Cardiac muscle cell (in vitro differentiated cells and primary cell): Measurements from ENCODE around the gene BCL7B. TPM values are rescaled to one million over a fixed set of nuclear protein-coding genes. Genes with fewer than 3 reads are reported as not detected.

Source experiments
- DNase-seq, 2 donors: peaks; one replicate each; pipeline versions ENCODE4 v3.0.0 to v3.0.0-alpha.2; 2010 to 2017; ENCODE audit warnings: low read depth in 1 of 2, low spot score in 1 of 2
- H3K27ac ChIP-seq: fragments of 200-600 bp; sonication (generic); 2 replicates; pipeline ENCODE4 v1.5.1; 2016
- H3K27me3 ChIP-seq: fragments of 200-600 bp; sonication (generic); 2 replicates; pipeline ENCODE4 v1.6.0; 2016; ENCODE audit warnings: control low read depth
- H3K36me3 ChIP-seq: fragments of 200-600 bp; sonication (generic); 2 replicates; pipeline ENCODE4 v1.5.1; 2016; ENCODE audit warnings: control low read depth
- H3K4me1 ChIP-seq: fragments of 200-600 bp; sonication (generic); 2 replicates; pipeline ENCODE4 v1.8.1; 2017; ENCODE audit warnings: low read depth, mild to moderate bottlenecking, mixed run types
- H3K4me3 ChIP-seq: fragments of 200-600 bp; sonication (generic); 2 replicates; pipeline ENCODE4 v1.5.1; 2016; ENCODE audit warnings: mild to moderate bottlenecking
- H3K9me3 ChIP-seq: fragments of 200-600 bp; sonication (generic); 2 replicates; pipeline ENCODE4 v1.5.1; 2017; ENCODE audit warnings: low read depth, mild to moderate bottlenecking, control low read depth
- polyA plus RNA-seq: library from polyadenylated mRNA; unstranded; fragments of >200 nt; fragmentation: Nextera tagmentation; extraction: Ambion mirVana; gene quantifications from 2 replicates; pipeline ENCODE4 v1.2.1, GENCODE V29; 2016
- total RNA-seq: library from RNA; depleted of rRNA; stranded (reverse); fragments of >200 nt; gene quantifications from 2 replicates; pipeline ENCODE4 v1.2.3, GENCODE V29; 2016
- TF ChIP-seq, protein P1 (sequence below): IDR thresholded peaks from 2 replicates; pipeline ENCODE4 v1.5.1; 2012; ENCODE audit warnings: low read depth, mild to moderate bottlenecking, low read length

BCL7B gene
- total RNA-seq: 34.4 and 36.7 TPM in 2 replicates
- polyA plus RNA-seq: 37.8 and 45.7 TPM in 2 replicates

DNA sequence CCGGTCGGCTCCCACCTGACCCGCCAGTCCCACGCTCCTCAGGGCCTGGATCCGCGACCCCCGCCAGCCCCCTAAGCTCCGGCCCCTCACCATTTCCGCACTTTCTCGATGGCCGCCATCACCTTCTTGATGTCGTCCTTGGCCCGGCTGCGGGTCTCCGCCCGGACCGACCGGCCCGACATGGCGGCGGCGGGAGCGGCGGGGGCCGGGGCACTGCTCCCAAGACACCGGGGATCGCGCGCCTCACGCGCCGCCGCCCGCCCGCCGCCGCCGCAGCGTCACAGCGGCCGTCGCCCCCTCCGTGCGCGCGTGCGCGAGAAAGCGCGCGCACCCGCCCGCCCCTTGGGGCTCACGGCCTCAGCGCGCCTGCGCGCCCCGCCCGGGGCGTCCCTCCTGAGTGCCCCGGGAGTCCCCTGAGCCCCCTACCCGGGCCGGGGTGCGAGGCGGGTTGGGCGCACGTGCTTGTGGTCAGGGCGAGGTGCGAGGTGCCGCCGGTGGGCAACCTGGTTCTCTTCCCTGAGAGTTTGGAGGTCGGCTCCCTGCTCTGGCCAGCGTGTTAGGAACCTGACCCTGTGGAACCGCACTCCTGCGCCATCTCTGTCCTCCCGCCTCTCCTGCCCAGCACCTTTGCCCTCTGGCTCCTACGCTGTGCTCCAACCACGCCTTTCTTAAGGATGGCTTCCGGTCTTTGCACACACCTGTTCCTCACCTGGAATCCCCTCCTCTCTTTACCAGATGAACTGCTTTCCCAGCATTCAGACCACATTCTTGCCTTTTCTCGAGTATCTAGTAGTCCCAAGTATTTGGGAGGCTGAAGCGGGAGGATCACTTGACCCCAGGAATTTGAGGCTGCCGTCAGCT lies at the start of gene BCL7B:
Gene BCL7B, minus strand, starts transcription at position 294 of the 861 bp plus-strand sequence. Its CDS starts 112 bp downstream, at position 182.
- Histone ChIP-seq H3K27me3 (no peaks in the 10 kb centered on the region), H3K9me3 (no peaks in the 10 kb centered on the region), H3K36me3 (no peaks in the 10 kb centered on the region), H3K4me3 (peak within 1 kb of the TSS; percentile 91), H3K4me1 (no peaks in the 10 kb centered on the region), H3K27ac (peak within 1 kb of the TSS; percentile 100)
- TF ChIP-seq, protein P1, sequence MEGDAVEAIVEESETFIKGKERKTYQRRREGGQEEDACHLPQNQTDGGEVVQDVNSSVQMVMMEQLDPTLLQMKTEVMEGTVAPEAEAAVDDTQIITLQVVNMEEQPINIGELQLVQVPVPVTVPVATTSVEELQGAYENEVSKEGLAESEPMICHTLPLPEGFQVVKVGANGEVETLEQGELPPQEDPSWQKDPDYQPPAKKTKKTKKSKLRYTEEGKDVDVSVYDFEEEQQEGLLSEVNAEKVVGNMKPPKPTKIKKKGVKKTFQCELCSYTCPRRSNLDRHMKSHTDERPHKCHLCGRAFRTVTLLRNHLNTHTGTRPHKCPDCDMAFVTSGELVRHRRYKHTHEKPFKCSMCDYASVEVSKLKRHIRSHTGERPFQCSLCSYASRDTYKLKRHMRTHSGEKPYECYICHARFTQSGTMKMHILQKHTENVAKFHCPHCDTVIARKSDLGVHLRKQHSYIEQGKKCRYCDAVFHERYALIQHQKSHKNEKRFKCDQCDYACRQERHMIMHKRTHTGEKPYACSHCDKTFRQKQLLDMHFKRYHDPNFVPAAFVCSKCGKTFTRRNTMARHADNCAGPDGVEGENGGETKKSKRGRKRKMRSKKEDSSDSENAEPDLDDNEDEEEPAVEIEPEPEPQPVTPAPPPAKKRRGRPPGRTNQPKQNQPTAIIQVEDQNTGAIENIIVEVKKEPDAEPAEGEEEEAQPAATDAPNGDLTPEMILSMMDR: no peak
- peak; percentile 67 to 80 for DNase-seq

DNA sequence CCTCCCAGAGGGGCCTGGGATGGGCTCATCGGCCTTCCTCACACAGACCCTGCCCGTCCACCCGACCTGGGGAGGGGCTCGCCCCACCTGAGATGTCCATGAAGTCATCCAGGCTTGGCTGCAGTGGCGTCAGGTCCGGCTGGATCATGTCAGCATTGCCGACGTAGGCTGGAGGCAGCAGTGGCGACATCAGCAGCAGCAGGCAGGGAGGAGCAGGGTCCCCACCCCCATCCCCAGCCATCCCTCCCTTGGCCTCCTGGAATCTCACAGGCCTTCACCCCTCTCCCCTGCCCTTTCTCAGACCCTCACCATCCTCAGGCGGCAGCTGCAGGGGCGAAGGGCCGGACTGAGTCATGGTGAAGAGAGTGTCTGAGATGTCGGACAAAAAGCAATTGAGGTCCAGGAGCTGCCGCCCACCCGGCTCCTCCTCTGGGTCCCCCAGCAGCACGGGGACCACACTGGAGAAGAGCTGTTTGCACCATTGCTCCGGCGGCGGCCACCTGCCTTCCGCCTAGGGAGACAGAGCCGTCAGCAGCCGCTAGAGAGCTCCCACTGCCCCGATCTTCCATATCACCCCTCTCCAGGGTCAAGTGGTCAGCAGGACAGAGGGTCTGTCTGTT lies 48.2 kb upstream of the BCL7B start:
- H3K9me3 ChIP-seq: no peaks in the 10 kb centered on the region
- H3K4me1 ChIP-seq: no peaks in the 10 kb centered on the region
- no peaks in the 10 kb centered on the region for H3K36me3 ChIP-seq
- no peak overlapping the region for H3K4me3 ChIP-seq
- H3K27ac ChIP-seq: no peak overlapping the region
- TF ChIP-seq, protein P1: no peak
- H3K27me3 ChIP-seq: no peaks in the 10 kb centered on the region
- peak in 1 of 2 donors; percentile 36 for DNase-seq

DNA sequence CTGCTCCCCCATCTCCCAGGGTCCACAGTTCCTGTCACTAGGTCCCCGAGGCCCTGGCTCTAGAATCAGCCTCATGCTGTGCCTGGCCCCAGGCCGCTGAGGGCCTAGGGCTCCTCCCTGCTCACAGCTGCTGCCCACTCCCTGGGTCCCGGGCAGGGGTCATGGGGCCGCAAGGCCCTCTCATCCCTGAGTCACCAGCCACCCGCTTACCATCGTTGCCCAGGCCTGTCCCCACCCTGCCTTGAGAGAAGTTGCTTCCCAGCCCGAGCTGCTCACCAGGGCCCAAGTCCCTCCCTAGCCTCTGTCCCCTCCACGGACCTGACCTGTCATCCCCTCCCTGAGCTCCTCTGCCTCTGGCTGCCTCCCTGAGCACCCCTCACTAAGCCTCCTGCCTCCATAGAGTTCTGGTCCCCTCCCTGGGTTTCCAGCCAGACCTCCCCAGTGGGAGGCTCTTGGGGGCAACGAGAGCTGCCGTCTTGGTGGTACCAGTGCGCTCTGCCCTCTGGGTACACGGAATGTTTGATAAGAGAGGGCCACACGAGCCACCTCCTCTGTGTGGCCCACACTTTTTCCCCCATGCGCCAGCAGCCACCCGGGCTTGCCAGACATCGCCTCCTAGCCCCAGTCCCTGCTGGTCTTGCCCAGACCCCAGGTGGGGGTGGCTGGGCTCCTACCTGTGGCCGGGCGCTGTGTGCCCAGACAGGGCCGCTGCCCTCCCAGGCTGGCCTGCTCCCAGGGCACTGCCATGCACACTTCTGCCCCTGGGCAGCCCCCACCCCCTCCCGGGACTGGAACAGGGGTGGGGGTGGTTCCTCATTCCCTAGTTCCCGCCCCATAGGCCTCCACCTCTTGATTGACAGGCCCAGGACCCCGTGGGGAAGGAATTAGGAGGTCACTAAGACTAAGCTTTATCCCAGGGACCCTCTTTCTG lies 45.5 kb upstream of the BCL7B start:
- Histone ChIP-seq H3K4me3 (no peak overlapping the region), H3K4me1 (no peaks in the 10 kb centered on the region), H3K27ac (no peak overlapping the region), H3K27me3 (no peaks in the 10 kb centered on the region), H3K9me3 (no peaks in the 10 kb centered on the region), H3K36me3 (no peaks in the 10 kb centered on the region)
- DNase-seq: no peak
- TF ChIP-seq, protein P1: no peak

DNA sequence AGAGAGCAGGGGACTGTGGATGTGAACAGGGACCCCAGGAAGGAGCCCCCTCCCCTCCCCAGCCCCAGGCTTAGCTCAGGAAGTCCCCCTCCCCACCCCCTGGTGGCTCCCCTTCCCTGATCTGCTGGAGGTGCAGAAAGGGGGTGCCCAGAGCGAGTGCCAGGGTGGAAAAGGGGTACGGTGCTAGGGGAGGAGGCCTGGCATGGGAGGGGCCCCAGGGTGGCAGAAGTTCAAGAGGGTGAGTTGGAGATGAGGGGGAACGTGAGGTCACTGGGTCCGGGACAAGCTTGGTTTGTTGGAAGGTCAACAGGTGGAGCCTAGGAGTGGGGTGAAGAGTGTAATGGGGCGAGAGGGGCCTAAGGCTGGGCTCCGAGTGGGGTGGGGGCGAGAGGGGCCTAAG lies 42.4 kb upstream of the BCL7B start:
- no peaks in the 10 kb centered on the region for H3K4me1 ChIP-seq
- H3K9me3 ChIP-seq: no peaks in the 10 kb centered on the region
- no peaks in the 10 kb centered on the region for H3K36me3 ChIP-seq
- TF ChIP-seq, protein P1: no peak
- no peaks in the 10 kb centered on the region for H3K27me3 ChIP-seq
- no peak overlapping the region for H3K27ac ChIP-seq
- DNase-seq: no peak
- no peak overlapping the region for H3K4me3 ChIP-seq

DNA sequence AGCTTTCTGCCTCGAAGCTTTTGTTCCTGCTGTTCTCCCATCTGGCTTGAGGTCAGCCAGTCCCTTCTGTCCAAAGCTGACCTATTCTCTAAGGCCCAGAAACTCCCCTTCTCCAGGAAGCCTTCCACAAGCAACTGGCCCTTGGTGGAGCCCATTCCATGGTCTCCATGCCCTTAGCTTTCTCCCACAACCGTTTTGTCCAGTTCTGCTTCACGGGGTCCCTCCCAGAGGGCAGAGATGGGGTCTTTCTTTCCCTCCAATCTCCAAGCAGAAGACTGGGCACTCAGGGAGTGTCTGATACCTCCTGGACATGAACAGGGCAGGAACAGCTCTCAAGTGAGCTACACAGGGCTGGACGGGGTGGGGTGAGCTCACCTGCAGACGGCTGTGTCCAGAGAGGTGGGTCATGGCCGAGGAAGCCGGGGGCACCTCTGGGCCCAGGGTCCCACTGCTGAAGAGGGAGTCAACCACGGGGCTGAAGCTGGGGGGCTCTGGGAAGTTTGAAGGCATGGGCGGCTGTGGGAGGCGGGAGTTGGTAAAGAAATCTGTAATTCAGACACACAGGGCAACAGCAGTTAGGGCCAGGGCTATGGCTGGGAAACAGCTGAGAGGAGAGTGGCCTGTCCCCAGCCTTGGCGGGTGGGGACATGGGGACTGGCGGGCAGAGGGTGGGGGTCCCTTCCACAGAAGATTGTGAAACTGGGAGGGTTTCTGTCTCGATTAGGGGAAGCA lies 41.8 kb upstream of the BCL7B start:
- Histone ChIP-seq H3K36me3 (no peaks in the 10 kb centered on the region), H3K27me3 (no peaks in the 10 kb centered on the region)
- TF ChIP-seq, protein P1: no peak

More for the DNA sequence above, 41.8 kb upstream of the BCL7B start:
- no peak overlapping the region for H3K4me3 ChIP-seq
- no peaks in the 10 kb centered on the region for H3K4me1 ChIP-seq
- no peak for DNase-seq
- no peak overlapping the region for H3K27ac ChIP-seq
- H3K9me3 ChIP-seq: no peaks in the 10 kb centered on the region
